Pulmonary artery endothelial cell (primary cell): Measurements from ENCODE around the gene CLPTM1L. TPM values are rescaled to one million over a fixed set of nuclear protein-coding genes. Genes with fewer than 3 reads are reported as not detected.
"Not testable (repeated sequence)": the region's sequence is repeated elsewhere in the genome, so short reads cannot be mapped to it uniquely, and the experiment has no call there.

Experiments used
- DNase-seq: peaks from one replicate; pipeline ENCODE4 v3.0.0-alpha.2; 2011; ENCODE audit warnings: low read depth, low spot score
- total RNA-seq: library from RNA; depleted of rRNA; stranded (reverse); fragments of >200 nt; gene quantifications from 2 replicates; pipeline ENCODE4 v1.2.3, GENCODE V29; 2014

The CLPTM1L gene
- total RNA-seq, 1 donor from 2014 or later, result 343 TPM

DNA sequence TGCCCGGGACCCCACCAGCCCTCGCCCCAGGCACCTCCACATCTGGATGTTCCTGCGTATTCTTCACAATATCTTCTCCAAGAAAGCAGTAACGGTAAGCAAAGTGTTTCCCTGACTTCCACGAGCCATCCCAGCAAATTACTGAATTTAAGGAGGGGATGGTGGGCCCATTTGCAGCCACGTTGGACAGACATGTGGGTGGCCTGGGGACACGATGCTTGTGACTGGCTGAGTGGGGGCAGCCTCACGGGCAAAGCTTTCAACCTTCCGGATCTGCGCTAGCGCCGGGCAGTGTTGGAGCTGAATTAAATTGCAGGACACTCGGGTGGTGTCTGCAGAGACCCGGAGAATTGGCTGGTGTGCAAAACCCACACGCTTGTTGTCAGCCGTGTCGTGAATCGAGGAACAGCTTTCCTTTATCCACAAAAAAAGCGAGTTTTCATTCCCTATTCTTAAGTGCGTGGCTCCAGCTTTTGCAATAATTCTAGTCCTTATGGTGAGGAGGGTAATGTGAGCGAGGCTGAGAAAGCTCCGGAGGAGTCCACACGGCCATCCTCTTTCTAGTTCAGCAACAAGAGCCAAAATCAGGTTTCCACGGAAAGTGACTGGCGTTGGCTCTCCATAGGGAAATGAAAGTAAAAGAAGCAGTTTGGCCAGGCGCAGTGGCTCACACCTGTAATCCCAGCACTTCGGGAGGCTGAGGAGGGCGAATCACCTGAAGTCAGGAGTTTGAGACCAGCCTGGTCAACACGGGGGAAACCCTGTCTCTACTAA lies 17.5 kb upstream of the CLPTM1L start:
- DNase-seq, result no peak

DNA sequence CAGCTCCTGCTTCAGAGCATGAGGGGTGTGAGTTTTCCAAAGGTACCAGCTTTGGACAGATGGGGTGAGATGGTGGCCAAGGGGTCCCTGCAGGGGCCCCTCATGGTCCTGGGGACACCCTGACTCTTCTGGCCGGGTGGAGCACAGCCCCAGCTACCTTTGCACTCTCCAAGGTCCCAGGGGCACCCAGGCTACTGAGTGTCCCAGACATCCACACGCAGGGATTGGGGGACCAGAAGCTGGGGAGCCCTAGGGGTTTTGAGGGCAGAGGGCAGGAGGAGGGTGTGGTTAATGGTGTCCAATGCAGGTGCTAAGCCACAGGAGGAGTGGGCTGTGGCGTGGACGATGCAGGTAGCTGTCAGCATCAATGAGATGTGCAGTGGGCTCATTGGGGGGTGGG lies 16.0 kb upstream of the CLPTM1L start:
- DNase-seq, result no peak

DNA sequence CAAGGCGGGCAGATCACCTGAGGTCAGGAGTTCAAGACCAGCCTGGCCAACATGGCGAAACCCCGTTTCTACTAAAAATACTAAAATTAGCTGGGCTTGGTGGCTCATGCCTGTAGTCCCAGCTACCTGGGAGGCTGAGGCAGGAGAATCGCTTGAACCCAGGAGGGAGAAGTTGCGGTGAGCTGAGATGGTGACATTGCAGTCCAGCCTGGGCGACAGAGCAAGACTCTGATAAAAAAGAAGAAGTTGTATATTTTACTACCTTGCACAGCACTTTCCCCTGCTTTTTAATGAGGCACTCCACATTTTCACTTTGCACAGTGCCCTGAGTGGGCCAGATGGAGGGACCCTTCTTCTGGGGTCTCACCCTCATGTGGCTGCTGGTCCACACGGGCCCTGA lies 15.5 kb upstream of the CLPTM1L start:
- DNase-seq, result not testable (repeated sequence)

- DNase-seq, result no peak
These were observed 14.8 kb upstream of the CLPTM1L start for GRCh38 chr5:1359713-1360112.

GRCh38 chr5:1359031-1359645 lies 14.2 kb upstream of the CLPTM1L start:
- DNase-seq, result no peak

- DNase-seq, result no peak
These were observed 13.8 kb upstream of the CLPTM1L start for GRCh38 chr5:1358726-1359025.

DNA sequence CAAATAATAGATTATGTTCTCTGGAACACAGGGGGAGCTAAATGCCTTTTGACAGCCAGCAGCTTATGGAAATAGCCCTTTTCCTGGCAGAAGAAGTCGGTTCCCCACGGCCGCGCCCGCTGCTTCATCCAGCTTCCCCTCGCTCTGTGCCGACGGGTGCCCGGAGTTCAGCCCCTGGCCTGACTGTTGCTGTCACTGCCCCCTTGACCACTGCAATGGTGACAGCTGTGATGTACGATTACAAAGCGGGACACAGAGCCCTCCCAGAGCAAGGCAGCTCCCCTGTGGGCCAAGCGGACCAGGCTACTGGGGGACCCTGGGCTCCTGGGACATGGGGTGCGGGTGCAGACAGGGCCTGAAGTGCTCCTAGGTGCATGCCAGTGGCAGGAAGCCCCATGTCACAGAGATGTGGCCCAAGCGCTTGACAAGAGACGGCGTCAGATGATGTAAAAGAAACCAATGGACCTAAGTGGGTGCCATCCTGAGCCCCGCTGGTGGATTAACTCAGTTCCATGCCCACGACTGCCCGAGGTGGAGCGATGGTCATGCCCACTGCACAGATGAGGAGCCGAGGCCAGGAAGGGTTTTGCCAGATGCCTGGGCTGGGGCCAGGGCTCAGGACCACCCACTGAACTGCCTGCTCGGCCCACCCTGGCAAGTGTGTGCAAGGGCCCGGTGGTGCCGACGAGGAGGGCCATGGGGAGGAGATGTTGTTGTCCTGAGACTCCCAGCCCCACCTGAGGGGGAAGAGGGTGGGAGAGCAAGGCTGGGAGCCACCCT lies 13.2 kb upstream of the CLPTM1L start:
- DNase-seq, result no peak

- no peak for DNase-seq
These were observed 12.2 kb upstream of the CLPTM1L start for GRCh38 chr5:1356873-1357787.

DNA sequence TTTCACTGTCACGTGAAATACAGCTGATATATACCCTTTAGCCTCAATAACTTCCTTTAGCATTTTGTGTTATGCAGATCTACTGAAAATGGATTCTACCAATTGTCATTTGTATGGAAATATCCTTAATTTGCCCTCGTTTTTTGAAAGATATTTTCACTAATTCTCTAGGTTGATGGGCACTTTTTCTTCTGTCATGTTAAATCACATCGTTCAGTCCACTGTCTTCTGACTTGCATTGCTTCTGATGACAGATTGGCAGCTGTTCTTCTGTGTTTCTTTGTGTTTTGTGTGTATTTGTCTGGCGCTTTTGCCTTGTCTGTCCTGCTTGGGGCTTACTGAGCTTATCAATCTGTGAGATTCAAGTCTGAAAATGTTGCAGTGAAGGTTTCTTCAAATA lies 9.7 kb upstream of the CLPTM1L start:
- DNase-seq, result no peak

DNA sequence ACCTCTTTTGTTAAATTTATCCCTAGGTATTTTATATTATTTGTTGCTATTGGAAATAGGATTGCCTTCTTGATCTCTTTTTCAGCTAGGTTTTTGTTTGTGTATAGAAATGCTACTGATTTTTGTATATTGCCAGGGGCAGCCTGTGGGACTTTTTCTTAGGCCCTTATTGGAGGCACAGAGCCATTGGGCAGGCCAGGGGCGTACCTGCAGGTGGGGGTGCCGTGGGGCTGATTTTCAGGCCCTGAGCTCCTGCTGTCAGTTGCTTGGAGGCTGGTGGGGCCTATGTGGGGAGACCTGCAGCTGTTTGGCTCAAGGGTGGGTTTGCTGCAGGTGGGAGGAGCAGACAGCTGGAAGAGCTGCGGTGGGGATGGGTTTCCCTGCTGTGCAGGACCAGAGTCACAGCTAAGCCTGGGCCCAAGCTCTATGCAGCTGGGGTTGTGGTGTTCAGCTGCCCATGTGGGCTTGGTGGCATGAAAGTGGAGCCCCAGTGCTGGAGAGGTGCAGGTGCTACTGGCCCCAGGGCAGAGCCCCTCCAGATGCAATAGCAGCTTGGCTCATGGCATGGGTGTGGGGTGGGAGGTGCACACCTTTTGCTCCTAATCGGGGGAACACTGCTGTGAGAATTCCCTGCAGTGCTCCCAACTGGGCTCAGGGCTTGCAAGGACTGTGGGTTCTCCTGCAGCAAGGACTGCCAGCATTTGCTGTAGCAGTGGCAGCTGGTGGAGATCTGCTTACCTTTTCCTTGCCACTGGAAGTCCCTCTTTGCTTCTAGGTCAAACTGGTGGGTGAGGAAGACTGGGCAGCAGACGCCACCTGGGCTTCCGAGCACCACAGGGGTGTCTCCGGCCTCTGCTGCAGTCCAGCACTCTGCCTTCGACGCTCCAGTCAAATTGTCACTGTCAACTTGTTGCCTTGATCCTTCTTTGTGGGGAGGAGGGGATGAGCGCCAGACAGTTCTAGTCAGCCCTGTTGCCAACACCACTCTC lies 7.6 kb upstream of the CLPTM1L start:
- DNase-seq, result no peak

DNA sequence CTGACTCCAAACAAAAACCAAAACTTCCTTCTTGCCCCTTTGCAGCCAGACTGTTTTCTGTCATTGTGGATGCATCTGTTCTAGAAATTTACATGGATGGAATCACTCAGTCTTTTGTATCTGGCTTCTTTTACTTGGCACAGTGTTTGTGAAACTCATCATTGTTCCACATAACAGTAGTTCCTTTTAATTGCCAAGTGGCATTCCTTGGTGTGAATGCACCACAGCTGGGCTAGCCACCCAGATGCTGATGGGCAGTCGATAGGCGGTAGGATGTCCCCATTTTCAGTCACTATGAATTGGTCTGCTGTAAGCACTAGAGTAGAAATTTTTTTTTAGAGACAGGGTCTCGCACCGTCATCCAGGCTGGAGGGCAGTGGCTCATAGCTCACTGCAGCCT lies 6.3 kb upstream of the CLPTM1L start:
- no peak for DNase-seq

DNA sequence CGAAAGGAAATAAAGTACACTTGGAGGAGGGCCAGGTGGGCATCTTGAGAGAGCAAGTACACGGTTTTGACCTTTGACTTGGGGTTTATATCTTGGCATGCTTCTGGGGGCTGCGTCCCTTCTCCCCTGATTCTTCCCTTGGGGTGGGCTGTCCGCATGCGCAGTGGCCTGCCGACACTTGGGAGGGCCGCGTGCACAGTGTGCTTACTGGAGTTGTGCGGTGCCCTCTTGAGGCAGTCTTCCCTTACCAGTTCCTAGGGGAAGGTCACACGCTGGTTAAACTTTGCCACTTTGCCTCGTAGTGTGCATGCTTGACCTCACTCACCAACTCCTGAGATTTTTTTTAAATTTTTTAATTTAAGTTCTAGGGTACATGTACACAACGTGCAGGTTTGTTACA lies 4.3 kb upstream of the CLPTM1L start:
- DNase-seq, result no peak

- DNase-seq, result no peak
These were observed 4.0 kb upstream of the CLPTM1L start for GRCh38 chr5:1348986-1349245.

- no peak for DNase-seq
These were observed 2.7 kb upstream of the CLPTM1L start for GRCh38 chr5:1347571-1347970.

- no peak for DNase-seq
These were observed 1.9 kb upstream of the CLPTM1L start for GRCh38 chr5:1346627-1347440.

DNA sequence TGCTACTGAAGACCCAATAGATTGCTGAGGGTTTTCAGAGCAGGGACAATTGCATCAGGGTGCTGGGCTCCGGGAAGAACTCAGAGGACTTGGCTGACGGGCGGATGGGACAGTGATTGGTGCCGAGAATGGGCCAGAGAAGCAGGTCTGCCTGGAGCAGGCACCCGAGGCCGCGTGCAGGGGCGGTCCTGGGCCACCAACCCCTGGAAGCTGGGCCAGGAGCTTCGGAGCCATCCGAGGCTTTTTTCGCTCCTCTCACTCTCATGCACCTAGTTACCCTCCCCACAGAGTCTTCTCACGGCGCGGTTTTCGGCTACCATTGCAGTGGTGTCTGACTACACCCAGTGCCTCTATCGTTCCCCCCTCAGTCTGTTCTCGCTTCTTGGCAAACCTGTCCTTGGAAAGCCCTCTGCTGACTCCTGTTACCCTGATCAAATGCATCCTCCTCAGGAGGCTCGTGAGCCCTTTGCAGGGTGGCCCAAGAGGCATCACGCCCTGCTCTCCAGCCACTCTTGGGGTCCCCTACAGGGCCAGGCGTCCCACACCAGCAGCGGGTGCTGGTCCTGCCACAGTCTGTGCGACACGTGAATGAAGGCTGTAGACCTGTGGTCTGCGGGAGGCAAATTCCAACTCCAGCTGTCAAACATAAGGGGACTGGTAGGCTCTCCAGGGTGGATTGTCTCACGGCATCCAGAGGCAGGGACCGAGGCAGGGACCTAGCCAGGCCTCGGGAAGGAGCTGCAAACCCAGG lies 1.2 kb upstream of the CLPTM1L start:
- no peak for DNase-seq

GRCh38 chr5:1343931-1344901 lies 683 bp downstream of the CLPTM1L start:
- DNase-seq, result no peak

GRCh38 chr5:1343315-1343751 lies 1.6 kb downstream of the CLPTM1L start:
- no peak for DNase-seq
